Pancreas (tissue), 10 donors: Measurements from ENCODE around the gene KRT9. TPM values are rescaled to one million over a fixed set of nuclear protein-coding genes. Genes with fewer than 3 reads are reported as not detected.
A peak's percentile ranks its signal among the peaks of the same experiment; 100 is the strongest.

ENCODE experiments used
- ATAC-seq, 4 donors: fragments of 200-7000 bp; cut with Tn5 transposase; one replicate each; pipeline versions ENCODE4 v1.8.0 to v1.9.1; 2020; ENCODE audit warnings: mild to moderate bottlenecking in 4 of 4, moderate library complexity in 4 of 4
- DNase-seq, 6 donors: peaks; one replicate each; pipeline ENCODE4 v3.0.0-alpha.2; 2020
- FAIRE-seq: peaks from 2 replicates; lab custom pipeline; 2012; peaks lifted over from hg19 to GRCh38; lab: Jason Lieb, UNC
- H3K27ac ChIP-seq, 4 donors: fragments of 200-600 bp; sonication (generic); 1 replicate in 3 of 4; 2 replicates in 1 of 4; pipeline versions ENCODE4 v1.5.0 to v1.8.0; 2020
- H3K27me3 ChIP-seq, 4 donors: fragments of 200-600 bp; one replicate each; pipeline ENCODE4 v1.8.0; 2021
- H3K36me3 ChIP-seq, 3 donors: fragments of 200-600 bp; sonication (generic) in 1 of 3; one replicate each; pipeline versions ENCODE4 v1.5.0 to v1.8.0; 2020 to 2021
- H3K4me1 ChIP-seq, 3 donors: fragments of 200-600 bp; one replicate each; pipeline ENCODE4 v1.8.0; 2021
- H3K4me3 ChIP-seq, 4 donors: fragments of 200-600 bp; sonication (generic) in 2 of 4; one replicate each; pipeline versions ENCODE4 v1.5.0 to v1.8.0; 2020 to 2021
- H3K9me3 ChIP-seq, 4 donors: fragments of 200-600 bp; one replicate each; pipeline ENCODE4 v1.8.0; 2021
- WGBS, 2 donors: extraction: QIAGEN DNeasy Blood & Tissue Kit; methylation state at CpG; one replicate each; pipeline ENCODE4 v1.1.7; 2013; 5-methylcytosine and 5-hydroxymethylcytosine counted together
- intact Hi-C, 3 donors: fragments of 100-400 bp; cut with DNase I; formaldehyde crosslinking; loops; one replicate each; pipeline versions ENCODE4 v1.11.1 to v1.14.2; 2022
- polyA plus RNA-seq, 2 donors: library from polyadenylated mRNA; stranded (reverse); fragments of 200-250 nt; gene quantifications; one replicate each; pipeline ENCODE4 v1.2.3, GENCODE V29; 2013
- total RNA-seq, 6 donors: library from RNA; stranded (reverse); fragmentation: NEBNext Ultra II Directional in 4 of 6; extraction: Animal tissue kit (Norgen Biotek cat#: 25700) in 4 of 6; gene quantifications; one replicate each; pipeline versions ENCODE4 v1.2.1 to v1.2.4, GENCODE V29; 2021 to 2023
- TF ChIP-seq, protein P1 (sequence below), 4 donors: fragments of 200-600 bp; sonication (generic) in 3 of 4; IDR thresholded peaks; one replicate each; pipeline versions ENCODE4 v1.5.0 to v1.8.0; 2021; ENCODE audit warnings: antibody characterized with exemption in 4 of 4
- donor health status: healthy with polysubstance abuse.
- donor health status: DM: no; HTN: no; CAD: no; lungs with moderate emphysema.
- donor health status: DM: no; HTN: no; CAD: no.
- donor health status: control.
- donor health status: control.
- donor health status: Bipolar disorder and iron deficiency.
- donor health status: DM: yes; HTN: yes; CAD: no.
- donor health status: DM: no; HTN: no; CAD: no.
- donor health status: DM: no; HTN: no; CAD: no.
- donor health status: DM: yes; HTN: yes; CAD: no.

The KRT9 gene
- total and polyA plus RNA-seq, 8 donors = not detected

DNA sequence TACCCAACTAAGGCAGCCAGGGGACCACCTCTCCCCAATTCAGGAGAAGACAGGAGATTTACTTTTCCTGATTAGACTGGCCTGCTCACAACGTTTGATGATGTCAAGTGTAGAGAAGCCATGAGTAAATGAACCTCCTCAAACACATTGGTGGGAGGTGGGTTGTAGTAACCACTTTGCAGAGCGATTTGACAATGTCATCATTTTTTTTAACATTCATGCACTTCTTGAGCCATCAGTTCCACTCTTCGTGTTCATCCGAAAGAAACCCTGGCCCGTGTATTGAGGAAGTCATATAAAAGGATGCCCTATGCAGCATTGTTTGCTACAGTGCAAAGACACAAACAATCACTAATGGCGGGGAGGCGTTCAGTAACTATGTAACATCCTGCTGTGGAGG lies 38.2 kb downstream of the KRT9 start:
- DNase-seq (no peak), ATAC-seq (no peak), FAIRE-seq (no peak)
- H3K4me1 ChIP-seq = no peaks in the 10 kb centered on the region
- no peaks in the 10 kb centered on the region for H3K9me3 ChIP-seq
- H3K27me3 ChIP-seq = no peaks in the 10 kb centered on the region
- intact Hi-C loops = no loop called here
- WGBS, 2 donors = 65 to 81% methylated on average over 7 of the region's 7 CpGs
- no peaks in the 10 kb centered on the region for H3K36me3 ChIP-seq
- H3K27ac ChIP-seq = no peak overlapping the region
- no peak overlapping the region for H3K4me3 ChIP-seq
- TF ChIP-seq, protein P1, sequence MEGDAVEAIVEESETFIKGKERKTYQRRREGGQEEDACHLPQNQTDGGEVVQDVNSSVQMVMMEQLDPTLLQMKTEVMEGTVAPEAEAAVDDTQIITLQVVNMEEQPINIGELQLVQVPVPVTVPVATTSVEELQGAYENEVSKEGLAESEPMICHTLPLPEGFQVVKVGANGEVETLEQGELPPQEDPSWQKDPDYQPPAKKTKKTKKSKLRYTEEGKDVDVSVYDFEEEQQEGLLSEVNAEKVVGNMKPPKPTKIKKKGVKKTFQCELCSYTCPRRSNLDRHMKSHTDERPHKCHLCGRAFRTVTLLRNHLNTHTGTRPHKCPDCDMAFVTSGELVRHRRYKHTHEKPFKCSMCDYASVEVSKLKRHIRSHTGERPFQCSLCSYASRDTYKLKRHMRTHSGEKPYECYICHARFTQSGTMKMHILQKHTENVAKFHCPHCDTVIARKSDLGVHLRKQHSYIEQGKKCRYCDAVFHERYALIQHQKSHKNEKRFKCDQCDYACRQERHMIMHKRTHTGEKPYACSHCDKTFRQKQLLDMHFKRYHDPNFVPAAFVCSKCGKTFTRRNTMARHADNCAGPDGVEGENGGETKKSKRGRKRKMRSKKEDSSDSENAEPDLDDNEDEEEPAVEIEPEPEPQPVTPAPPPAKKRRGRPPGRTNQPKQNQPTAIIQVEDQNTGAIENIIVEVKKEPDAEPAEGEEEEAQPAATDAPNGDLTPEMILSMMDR (IDR thresholded peaks at IDR 0.05) = no peak

DNA sequence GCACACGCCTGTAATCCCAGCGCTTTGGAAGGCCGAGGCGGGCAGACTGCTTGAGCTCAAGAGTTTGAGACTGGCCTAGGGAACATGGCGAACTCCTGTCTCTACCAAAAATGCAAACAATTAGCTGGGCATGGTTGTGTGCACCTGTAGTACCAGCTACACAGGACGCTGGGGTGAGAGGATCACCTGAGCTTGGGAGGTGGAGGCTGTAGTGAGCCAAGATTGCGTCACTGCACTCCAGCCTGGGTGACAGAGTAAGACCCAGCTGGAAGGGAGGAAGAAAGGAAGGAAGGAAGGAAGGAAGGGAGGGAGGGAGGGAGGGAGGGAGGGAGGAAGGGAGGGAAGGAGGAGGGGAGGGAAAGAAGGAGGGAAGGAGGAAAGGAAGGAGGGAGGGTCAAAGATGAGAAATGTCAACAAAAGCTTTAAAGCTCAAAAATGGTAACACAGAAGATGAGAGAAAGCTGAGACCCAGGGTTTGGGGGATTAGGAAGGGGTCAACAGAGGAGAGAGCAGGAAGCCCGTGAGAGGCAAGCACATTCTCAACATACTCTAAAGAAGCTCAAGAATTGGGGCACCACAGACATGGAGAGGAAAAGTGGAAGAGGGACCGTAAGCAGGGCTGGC lies 38.8 kb downstream of the KRT9 start:
- DNase-seq (peak in 1 of 6 donors; percentile 7), FAIRE-seq (no peak), ATAC-seq (no peak)
- TF ChIP-seq, protein P1 (IDR thresholded peaks at IDR 0.05) = no peak
- H3K9me3 ChIP-seq = no peaks in the 10 kb centered on the region
- peaks cover 0 to 5% (median 0%) of the 10 kb centered on the region in 4 donors for H3K27me3 ChIP-seq
- no peaks in the 10 kb centered on the region for H3K36me3 ChIP-seq
- no peaks in the 10 kb centered on the region for H3K4me1 ChIP-seq
- no peak overlapping the region for H3K27ac ChIP-seq
- WGBS, 2 donors = 70 to 81% methylated on average over 9 of the region's 9 CpGs
- intact Hi-C loops = no loop called here
- H3K4me3 ChIP-seq = no peak overlapping the region

DNA sequence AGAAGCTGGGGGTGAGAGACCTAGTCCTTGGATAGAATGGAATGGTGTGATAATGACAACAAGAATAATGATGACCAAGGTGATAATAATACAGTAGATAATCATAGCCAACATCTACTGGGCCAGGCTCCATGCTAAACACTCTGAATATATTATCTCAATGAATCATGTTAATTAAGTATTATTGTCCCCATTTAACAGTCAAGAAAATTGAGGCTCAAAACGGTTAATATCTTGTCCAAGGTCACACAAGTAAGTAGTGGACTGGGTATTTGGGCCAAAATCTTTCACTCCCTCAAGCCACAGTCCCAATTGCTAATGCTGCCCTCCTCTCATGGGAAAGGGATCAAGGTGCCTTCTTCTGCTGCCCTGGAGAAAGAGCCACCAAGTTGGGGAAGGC lies 39.9 kb downstream of the KRT9 start:
- 23 to 26% methylated on average over 1 of the region's 1 CpG for WGBS, 2 donors
- ATAC-seq (no peak), FAIRE-seq (no peak), DNase-seq (no peak)
- Histone ChIP-seq H3K9me3 (no peaks in the 10 kb centered on the region), H3K27me3 (peaks cover 0 to 7% (median 0%) of the 10 kb centered on the region in 4 donors), H3K36me3 (no peaks in the 10 kb centered on the region), H3K27ac (no peak overlapping the region), H3K4me3 (no peak overlapping the region), H3K4me1 (no peaks in the 10 kb centered on the region)
- intact Hi-C loops = no loop called here
- TF ChIP-seq, protein P1 (IDR thresholded peaks at IDR 0.05) = no peak

DNA sequence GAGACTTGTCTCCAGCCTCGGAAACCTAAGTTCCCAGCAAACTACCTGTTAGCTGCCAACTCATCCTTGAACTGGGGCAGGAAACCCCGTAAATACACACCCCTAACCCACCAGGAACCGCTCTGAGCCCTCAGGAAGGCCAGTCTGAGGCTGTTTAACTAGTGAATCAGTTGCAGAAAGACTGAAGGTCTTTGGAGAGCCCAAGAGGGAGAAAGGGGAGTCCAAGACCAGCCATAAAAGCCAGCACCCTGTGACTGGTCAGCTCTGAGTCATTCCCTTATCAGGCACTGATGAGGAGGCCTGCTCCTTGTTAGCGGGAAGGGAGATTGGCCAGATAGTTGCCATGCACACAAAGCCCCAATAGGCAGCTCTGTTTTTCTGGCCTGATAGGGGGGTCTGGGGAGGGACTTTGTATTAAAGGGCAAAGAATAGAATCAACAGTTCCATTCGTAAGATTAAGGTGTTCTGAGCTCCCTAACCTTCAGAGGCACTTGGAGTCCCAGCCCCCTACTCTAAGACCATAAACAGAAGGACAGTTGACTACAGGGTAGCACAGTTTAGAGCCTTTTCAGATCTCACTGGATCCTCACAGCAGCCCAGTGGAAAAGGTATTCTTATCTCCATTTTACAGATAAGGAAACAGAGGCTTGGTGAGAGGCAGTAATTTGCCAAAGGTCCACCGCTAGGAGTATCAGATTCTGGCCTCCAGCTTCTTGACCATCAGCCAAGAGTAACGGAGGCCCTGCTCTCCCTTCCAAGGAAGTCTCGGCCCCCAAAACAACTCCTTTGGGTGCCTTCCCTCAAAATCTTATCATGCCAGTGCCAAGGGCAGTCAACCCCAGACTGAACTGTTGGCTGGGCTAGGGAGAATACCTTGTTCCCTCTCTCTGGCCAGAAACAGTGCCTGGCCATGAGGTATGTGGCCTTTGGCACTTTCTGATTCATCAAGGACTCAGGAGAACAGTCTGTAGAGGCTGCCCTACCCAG lies 41.5 kb downstream of the KRT9 start:
- intact Hi-C loops = no loop called here
- ATAC-seq (peak in 3 of 4 donors; percentile 13 to 54 (median 30)), DNase-seq (peak in 1 of 6 donors; percentile 9), FAIRE-seq (no peak)
- Histone ChIP-seq H3K27me3 (peaks cover 0 to 7% (median 0%) of the 10 kb centered on the region in 4 donors), H3K4me1 (no peaks in the 10 kb centered on the region), H3K9me3 (no peaks in the 10 kb centered on the region), H3K36me3 (no peaks in the 10 kb centered on the region), H3K27ac (peak overlapping the region in 1 of 4 donors; percentile 41), H3K4me3 (no peak overlapping the region)
- 54 to 59% methylated on average over 8 of the region's 8 CpGs for WGBS, 2 donors
- TF ChIP-seq, protein P1 (IDR thresholded peaks at IDR 0.05) = no peak
